NT2/D1 (cell line): ENCODE results near the gene TMEM51.

ENCODE experiments used
- YY1 ChIP-seq: IDR thresholded peaks from 2 replicates; pipeline ENCODE4 v1.6.1; 2011; ENCODE audit not compliant: insufficient read length, insufficient read depth
- ZNF274 ChIP-seq: IDR thresholded peaks from 2 replicates; pipeline ENCODE4 v1.6.1; 2011; ENCODE audit warnings: mild to moderate bottlenecking, low read depth, low read length

GRCh38 chr1:15218287-15219279, 65.0 kb downstream of the TMEM51 start:
- TF ChIP-seq ZNF274, result no peak
- no peak for TF ChIP-seq YY1
